ENCODE data around the gene CKS2. TPM values are rescaled to one million over a fixed set of nuclear protein-coding genes. Genes with fewer than 3 reads are reported as not detected.
A peak's percentile ranks its signal among the peaks of the same experiment; 100 is the strongest.

Gene CKS2
- total RNA-seq, 3 donors from 2014 or later (not counting 1 experiment from before 2014, with no cell fraction given), result 11.4 to 18.3 (median 16.4) TPM

DNA sequence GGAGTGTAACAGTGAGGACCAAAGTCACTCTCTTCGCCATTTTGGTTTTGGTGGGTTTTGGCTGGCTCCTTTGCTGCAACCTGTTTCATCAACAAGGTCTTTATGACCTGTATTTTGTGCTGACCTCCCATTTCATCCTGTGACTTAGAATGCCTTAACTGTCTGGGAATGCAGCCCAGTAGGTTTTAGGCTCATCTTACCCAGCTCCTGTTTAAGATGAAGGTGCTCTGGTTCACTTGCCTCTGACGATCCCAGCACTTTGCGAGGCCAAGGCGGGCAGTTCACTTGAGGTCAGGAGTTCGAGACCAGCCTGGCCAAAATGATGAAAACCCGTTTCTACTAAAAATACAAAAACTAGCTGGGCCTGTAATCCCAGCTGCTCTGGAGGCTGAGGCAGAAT, 1.8 kb upstream of the CKS2 start:
- no peaks in the 10 kb centered on the region for H3K9me3 ChIP-seq (ENCODE audit: control insufficient read depth, insufficient read depth, low read length)
- no peaks in the 10 kb centered on the region for H3K9me3 Mint-ChIP-seq
- no peaks in the 10 kb centered on the region for H3K36me3 Mint-ChIP-seq
- peak overlapping the region; percentile 97 to 99 for H3K27ac Mint-ChIP-seq
- no peaks in the 10 kb centered on the region for H3K36me3 ChIP-seq (ENCODE audit: control insufficient read depth, insufficient read depth, low read length)
- ATAC-seq (no peak), DNase-seq (no peak)
- peaks cover 16 to 23% of the 10 kb centered on the region in 2 donors for H3K4me1 Mint-ChIP-seq
- no peak overlapping the region for H3K4me3 ChIP-seq (ENCODE audit: low read length)
- H3K4me3 Mint-ChIP-seq, result peak overlapping the region; percentile 96
- 96% methylated on average over 6 of the region's 6 CpGs for WGBS (ENCODE audit: insufficient coverage)
- intact Hi-C loops (cut with micrococcal nuclease), result no loop called here
- peaks cover 18% of the 10 kb centered on the region for H3K4me1 ChIP-seq (ENCODE audit: control insufficient read depth, insufficient read depth, low read length)
- no peaks in the 10 kb centered on the region for H3K27me3 Mint-ChIP-seq (ENCODE audit: low read depth in 2 of 2)
- H3K27me3 ChIP-seq (ENCODE audit: control insufficient read depth, insufficient read depth, low read length), result no peaks in the 10 kb centered on the region
- TF ChIP-seq, protein P1, sequence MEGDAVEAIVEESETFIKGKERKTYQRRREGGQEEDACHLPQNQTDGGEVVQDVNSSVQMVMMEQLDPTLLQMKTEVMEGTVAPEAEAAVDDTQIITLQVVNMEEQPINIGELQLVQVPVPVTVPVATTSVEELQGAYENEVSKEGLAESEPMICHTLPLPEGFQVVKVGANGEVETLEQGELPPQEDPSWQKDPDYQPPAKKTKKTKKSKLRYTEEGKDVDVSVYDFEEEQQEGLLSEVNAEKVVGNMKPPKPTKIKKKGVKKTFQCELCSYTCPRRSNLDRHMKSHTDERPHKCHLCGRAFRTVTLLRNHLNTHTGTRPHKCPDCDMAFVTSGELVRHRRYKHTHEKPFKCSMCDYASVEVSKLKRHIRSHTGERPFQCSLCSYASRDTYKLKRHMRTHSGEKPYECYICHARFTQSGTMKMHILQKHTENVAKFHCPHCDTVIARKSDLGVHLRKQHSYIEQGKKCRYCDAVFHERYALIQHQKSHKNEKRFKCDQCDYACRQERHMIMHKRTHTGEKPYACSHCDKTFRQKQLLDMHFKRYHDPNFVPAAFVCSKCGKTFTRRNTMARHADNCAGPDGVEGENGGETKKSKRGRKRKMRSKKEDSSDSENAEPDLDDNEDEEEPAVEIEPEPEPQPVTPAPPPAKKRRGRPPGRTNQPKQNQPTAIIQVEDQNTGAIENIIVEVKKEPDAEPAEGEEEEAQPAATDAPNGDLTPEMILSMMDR (IDR thresholded peaks at IDR 0.05), result no peak
- peak overlapping the region; percentile 95 for H3K27ac ChIP-seq (ENCODE audit: low read length)

DNA sequence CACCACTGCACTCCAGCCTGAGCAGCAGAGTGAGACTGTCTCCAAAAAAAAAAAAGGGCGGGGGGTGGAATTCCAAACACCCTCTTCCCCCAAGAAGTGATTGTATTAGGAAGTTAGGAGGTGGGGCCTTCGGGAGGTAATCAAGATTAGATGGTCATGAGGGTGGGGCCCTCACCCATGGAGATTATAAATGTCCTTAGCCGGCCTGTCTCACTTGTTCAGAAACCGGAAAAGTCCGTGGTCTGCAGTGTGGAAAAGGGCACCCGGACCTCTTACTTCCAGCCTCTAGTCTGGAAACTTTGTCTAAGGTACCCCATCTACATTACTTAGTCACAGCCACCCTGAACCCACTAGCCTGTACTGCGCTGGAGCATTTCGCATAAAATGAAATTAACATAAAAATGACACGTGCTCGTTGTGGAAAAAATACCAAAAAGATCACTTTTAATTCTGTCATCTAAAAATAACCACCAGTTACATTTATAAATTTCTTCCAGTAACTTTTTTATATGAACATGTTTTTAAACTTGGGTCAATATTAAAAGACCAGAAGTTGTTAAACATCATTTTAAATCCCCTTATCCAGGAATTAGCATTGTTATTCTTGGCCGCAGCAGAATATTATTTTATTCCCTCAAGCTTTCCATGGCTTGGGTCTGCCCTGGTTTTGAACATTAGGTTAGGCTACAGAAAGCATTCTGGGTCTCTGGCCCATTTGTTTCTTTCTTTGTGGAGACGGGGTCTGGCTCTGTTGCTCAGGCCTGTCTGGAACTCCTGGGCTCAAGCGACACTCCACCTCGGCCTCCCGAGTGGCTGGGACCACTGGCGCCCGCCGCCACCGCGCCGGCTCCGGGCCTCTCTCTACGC, 1.2 kb upstream of the CKS2 start:
- H3K4me3 Mint-ChIP-seq, result peak overlapping the region; percentile 96
- WGBS (ENCODE audit: insufficient coverage), result 30% methylated on average over 22 of the region's 23 CpGs
- peak overlapping the region; percentile 60 for H3K4me3 ChIP-seq (ENCODE audit: low read length)
- H3K27me3 Mint-ChIP-seq (ENCODE audit: low read depth in 2 of 2), result no peaks in the 10 kb centered on the region
- peaks cover 16 to 23% of the 10 kb centered on the region in 2 donors for H3K4me1 Mint-ChIP-seq
- H3K9me3 ChIP-seq (ENCODE audit: control insufficient read depth, insufficient read depth, low read length), result no peaks in the 10 kb centered on the region
- peak overlapping the region; percentile 95 for H3K27ac ChIP-seq (ENCODE audit: low read length)
- H3K36me3 Mint-ChIP-seq, result no peaks in the 10 kb centered on the region
- H3K36me3 ChIP-seq (ENCODE audit: control insufficient read depth, insufficient read depth, low read length), result no peaks in the 10 kb centered on the region
- ATAC-seq (no peak), DNase-seq (peak in 1 of 2 donors; percentile 40)
- TF ChIP-seq, protein P1 (IDR thresholded peaks at IDR 0.05), result no peak
- H3K27me3 ChIP-seq (ENCODE audit: control insufficient read depth, insufficient read depth, low read length), result no peaks in the 10 kb centered on the region
- H3K27ac Mint-ChIP-seq, result peak overlapping the region; percentile 97 to 99
- peaks cover 18% of the 10 kb centered on the region for H3K4me1 ChIP-seq (ENCODE audit: control insufficient read depth, insufficient read depth, low read length)
- intact Hi-C loops (cut with micrococcal nuclease), result loop anchor here (1.0 to 5.0 kb wide), 2 partner anchors 8 to 112 kb away; partner anchors contain the start of gene SECISBP2
- no peaks in the 10 kb centered on the region for H3K9me3 Mint-ChIP-seq

DNA sequence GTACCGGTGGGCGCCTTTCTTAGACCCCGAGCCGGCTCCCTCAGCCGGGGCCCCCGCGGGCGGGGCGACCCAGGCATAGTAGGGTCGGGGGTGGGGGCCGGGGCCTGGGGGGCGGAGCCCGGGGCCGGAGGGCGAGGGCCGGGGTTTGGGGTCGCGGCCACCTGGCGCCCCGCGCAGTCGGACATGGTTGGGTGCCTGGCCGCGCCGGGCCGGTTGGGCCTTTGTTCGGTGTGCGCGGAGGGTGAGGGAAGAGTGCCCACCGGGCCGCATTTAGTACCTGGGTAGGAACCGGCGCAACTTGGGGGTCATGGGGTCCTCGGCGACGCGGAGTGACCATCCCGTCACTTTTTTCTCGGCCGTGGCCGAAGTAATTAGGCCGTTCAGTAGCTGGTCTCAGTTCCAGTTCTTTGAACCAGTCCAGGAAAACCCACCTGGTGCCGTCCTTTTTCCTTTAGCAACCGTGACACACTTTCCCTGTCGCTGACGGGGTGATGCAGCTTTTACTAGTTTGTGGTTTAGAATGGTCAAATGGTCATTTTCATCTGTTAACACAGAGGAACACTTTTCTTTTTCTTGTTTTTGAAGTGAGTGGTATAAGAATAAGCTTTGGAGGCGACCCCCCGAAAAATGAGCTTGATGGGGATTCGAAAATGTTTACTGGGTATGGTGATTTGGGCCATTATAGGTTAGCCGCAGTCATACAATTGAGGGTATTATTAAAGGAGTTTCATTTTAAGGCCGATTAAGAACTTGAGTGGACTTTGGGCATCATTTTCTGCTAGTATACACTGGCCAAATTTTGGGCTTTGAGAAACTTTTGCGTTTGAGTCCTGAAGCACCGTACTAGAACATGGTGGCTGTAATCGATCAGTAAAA, 589 bp downstream of the CKS2 start:
- Histone ChIP-seq H3K9me3 (ENCODE audit: control insufficient read depth, insufficient read depth, low read length) (no peaks in the 10 kb centered on the region), H3K4me3 (ENCODE audit: low read length) (peak overlapping the region; percentile 60), H3K36me3 (ENCODE audit: control insufficient read depth, insufficient read depth, low read length) (peaks cover 6% of the 10 kb centered on the region), H3K27ac (ENCODE audit: low read length) (peak overlapping the region; percentile 95), H3K4me1 (ENCODE audit: control insufficient read depth, insufficient read depth, low read length) (peaks cover 18% of the 10 kb centered on the region), H3K27me3 (ENCODE audit: control insufficient read depth, insufficient read depth, low read length) (no peaks in the 10 kb centered on the region)
- H3K4me1 Mint-ChIP-seq, result peaks cover 16 to 23% of the 10 kb centered on the region in 2 donors
- peak overlapping the region; percentile 96 for H3K4me3 Mint-ChIP-seq
- H3K9me3 Mint-ChIP-seq, result no peaks in the 10 kb centered on the region
- TF ChIP-seq, protein P1 (IDR thresholded peaks at IDR 0.05), result no peak
- DNase-seq (no peak), ATAC-seq (no peak)
- H3K27me3 Mint-ChIP-seq (ENCODE audit: low read depth in 2 of 2), result no peaks in the 10 kb centered on the region
- H3K27ac Mint-ChIP-seq, result peak overlapping the region; percentile 97 to 99
- intact Hi-C loops (cut with micrococcal nuclease), result loop anchor here (5.0 kb wide), 1 partner anchor 111 kb away; no protein-coding TSS in a partner anchor
- no peaks in the 10 kb centered on the region for H3K36me3 Mint-ChIP-seq
- WGBS (ENCODE audit: insufficient coverage), result under 1% methylated on average over 51 of the region's 54 CpGs
